Osteocyte (in vitro differentiated cells): ENCODE results near the gene PDZD2. TPM values are rescaled to one million over a fixed set of nuclear protein-coding genes. Genes with fewer than 3 reads are reported as not detected.

Experiments used
- DNase-seq: peaks from one replicate; pipeline ENCODE4 v3.0.0; 2021; ENCODE audit warnings: mixed read lengths; ENCODE audit not compliant: unreplicated experiment; ENCODE audit errors: extremely low spot score
- H3K27ac Mint-ChIP-seq: one replicate; pipeline ENCODE4 v1.8.0; 2021; ENCODE audit warnings: mild to moderate bottlenecking, mixed read lengths; ENCODE audit not compliant: unreplicated experiment
- H3K27me3 Mint-ChIP-seq: one replicate; pipeline ENCODE4 v1.8.0; 2021; ENCODE audit warnings: mixed read lengths; ENCODE audit not compliant: unreplicated experiment
- H3K36me3 Mint-ChIP-seq: one replicate; pipeline ENCODE4 v1.8.0; 2021; ENCODE audit warnings: mixed read lengths; ENCODE audit not compliant: unreplicated experiment
- H3K4me1 Mint-ChIP-seq: one replicate; pipeline ENCODE4 v1.8.0; 2021; ENCODE audit warnings: mixed read lengths; ENCODE audit not compliant: unreplicated experiment
- H3K4me3 Mint-ChIP-seq: one replicate; pipeline ENCODE4 v1.8.0; 2021; ENCODE audit warnings: mild to moderate bottlenecking, moderate library complexity, mixed read lengths; ENCODE audit not compliant: unreplicated experiment
- H3K9me3 Mint-ChIP-seq: one replicate; pipeline ENCODE4 v1.8.0; 2021; ENCODE audit warnings: mixed read lengths; ENCODE audit not compliant: unreplicated experiment
- total RNA-seq: library from RNA; stranded (reverse); gene quantifications from 2 replicates; pipeline ENCODE4 v1.2.1, GENCODE V29; 2021
- TF ChIP-seq, protein P1 (sequence below): fragments of 200-600 bp; sonication (generic); IDR thresholded peaks from 2 replicates; pipeline ENCODE4 v1.5.0; 2021; ENCODE audit warnings: antibody characterized with exemption, mild to moderate bottlenecking, moderate library complexity

PDZD2 gene
- total RNA-seq, 1 donor from 2014 or later: 2.3 TPM

DNA sequence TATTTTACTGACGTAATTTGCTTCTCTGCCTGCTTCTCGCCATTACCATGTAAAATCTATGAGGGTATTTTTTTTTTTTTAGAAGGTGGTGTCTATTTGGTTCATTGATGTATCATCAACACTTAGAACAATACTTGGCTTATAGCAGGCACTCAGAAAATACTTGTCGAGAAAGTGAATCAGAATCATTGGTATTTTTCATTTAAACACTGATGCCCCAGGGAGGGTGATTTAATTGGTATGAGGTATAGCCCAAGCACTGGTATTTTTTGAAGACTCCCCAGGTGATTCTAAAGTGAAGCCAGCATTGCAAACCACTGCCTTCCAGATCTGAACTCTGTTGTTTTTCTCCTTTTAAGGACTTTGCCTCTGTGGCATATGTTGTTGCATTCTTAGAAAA is 16.6 kb downstream of the PDZD2 start:
- peaks cover 44% of the 10 kb centered on the region for H3K27me3 Mint-ChIP-seq
- no peak for DNase-seq
- no peaks in the 10 kb centered on the region for H3K36me3 Mint-ChIP-seq
- no peaks in the 10 kb centered on the region for H3K4me1 Mint-ChIP-seq
- H3K9me3 Mint-ChIP-seq: no peaks in the 10 kb centered on the region
- no peak overlapping the region for H3K4me3 Mint-ChIP-seq
- TF ChIP-seq, protein P1, sequence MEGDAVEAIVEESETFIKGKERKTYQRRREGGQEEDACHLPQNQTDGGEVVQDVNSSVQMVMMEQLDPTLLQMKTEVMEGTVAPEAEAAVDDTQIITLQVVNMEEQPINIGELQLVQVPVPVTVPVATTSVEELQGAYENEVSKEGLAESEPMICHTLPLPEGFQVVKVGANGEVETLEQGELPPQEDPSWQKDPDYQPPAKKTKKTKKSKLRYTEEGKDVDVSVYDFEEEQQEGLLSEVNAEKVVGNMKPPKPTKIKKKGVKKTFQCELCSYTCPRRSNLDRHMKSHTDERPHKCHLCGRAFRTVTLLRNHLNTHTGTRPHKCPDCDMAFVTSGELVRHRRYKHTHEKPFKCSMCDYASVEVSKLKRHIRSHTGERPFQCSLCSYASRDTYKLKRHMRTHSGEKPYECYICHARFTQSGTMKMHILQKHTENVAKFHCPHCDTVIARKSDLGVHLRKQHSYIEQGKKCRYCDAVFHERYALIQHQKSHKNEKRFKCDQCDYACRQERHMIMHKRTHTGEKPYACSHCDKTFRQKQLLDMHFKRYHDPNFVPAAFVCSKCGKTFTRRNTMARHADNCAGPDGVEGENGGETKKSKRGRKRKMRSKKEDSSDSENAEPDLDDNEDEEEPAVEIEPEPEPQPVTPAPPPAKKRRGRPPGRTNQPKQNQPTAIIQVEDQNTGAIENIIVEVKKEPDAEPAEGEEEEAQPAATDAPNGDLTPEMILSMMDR: no peak
- H3K27ac Mint-ChIP-seq: no peak overlapping the region

DNA sequence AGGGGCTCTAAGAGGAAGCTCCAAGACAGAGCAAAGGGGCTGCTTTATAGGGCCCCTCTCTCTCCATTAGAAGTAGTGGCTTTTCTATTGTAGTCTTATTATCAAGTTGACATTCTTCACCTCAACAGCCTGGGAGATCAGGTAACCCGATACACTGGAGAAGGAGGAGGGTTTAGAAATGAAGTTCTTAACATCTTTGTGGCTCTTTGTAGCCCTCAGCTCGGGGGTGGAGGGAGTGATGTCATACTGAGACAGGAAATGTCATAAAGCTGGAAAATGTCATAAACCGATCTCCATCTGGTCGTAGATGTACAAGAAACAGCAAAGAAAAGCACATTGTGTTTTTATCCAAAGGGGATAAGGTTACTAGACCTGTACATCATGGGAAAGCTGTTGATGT is 17.9 kb downstream of the PDZD2 start:
- Mint-ChIP-seq H3K4me1 (no peaks in the 10 kb centered on the region), H3K4me3 (no peak overlapping the region), H3K27me3 (peaks cover 52% of the 10 kb centered on the region), H3K27ac (no peak overlapping the region), H3K9me3 (no peaks in the 10 kb centered on the region), H3K36me3 (no peaks in the 10 kb centered on the region)
- TF ChIP-seq, protein P1: no peak
- DNase-seq: no peak

DNA sequence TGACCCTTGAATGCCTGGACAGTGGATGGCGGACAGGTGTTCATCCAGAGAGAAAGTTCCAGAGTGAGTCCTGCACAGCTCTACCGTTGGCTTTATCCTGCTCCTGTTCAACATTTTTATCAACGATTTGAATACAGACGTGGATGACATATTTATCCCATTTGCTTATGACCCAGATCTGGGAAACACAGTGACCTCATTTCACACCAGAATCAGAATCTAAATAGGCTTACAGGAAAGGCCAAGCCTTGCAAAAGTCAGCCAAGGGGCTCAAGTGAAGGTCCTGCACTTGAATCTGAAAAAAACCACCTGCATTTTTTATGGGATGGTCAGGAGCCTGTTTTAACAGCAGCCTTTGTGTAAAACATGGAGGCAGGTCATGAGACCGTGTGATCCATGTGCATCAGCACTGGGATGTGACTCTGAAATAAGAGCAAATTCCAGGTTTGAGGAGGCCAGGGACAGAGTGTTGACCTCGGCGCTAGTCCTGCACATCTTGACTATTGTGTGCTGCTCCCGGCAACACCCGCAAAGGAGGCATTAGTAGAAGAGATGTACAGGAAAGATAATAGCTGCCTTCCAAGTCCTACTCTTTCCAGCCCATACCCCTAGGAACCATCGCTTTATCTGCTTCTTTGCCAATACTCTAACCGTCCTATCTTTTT is 18.5 kb downstream of the PDZD2 start:
- DNase-seq: no peak
- no peak overlapping the region for H3K4me3 Mint-ChIP-seq
- no peak overlapping the region for H3K27ac Mint-ChIP-seq
- TF ChIP-seq, protein P1: no peak
- H3K36me3 Mint-ChIP-seq: no peaks in the 10 kb centered on the region
- no peaks in the 10 kb centered on the region for H3K9me3 Mint-ChIP-seq
- H3K27me3 Mint-ChIP-seq: peaks cover 52% of the 10 kb centered on the region
- H3K4me1 Mint-ChIP-seq: no peaks in the 10 kb centered on the region

DNA sequence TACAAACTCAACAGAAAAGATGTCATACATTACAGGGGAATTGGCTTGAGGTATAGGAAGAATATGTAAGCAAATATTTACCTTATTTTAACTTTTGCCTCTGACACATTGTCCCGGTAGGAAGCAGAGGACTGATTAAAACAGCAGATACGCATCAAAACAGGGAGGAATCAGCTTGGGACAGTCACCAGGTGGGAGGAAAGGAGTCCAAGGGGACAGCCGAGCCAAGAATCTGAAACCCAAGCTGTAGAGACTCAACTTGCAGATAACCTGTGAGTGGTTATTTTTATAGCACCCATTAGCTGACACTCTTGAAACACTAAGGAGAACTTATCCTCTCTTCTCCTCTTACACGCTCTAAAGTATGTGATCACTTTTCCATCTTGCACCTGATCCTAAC is 22.3 kb downstream of the PDZD2 start:
- Mint-ChIP-seq H3K36me3 (no peaks in the 10 kb centered on the region), H3K9me3 (no peaks in the 10 kb centered on the region), H3K27ac (no peak overlapping the region), H3K4me3 (no peak overlapping the region), H3K27me3 (peaks cover 53% of the 10 kb centered on the region), H3K4me1 (no peaks in the 10 kb centered on the region)
- TF ChIP-seq, protein P1: no peak
- no peak for DNase-seq

DNA sequence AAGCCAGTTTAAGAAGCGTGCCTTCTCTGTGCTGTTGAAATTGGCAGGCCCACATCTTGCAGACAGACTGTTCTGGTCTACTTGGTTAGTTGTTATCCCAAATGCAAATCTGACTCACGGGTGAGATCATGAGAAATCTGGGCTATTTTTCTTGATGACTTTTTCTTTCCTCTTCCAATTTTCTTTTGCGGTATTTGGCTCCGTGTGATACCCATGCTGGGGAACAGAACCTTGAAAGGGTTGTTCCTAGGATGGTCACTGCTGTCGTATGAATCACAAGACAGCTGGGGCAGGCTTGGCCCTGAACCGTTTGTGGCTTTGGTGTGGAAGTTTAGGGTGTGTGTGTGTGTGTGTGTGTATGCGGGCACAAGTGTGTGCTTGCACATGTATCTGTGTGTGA is 24.6 kb downstream of the PDZD2 start:
- no peaks in the 10 kb centered on the region for H3K9me3 Mint-ChIP-seq
- H3K27ac Mint-ChIP-seq: no peak overlapping the region
- H3K36me3 Mint-ChIP-seq: no peaks in the 10 kb centered on the region
- H3K4me3 Mint-ChIP-seq: no peak overlapping the region
- no peaks in the 10 kb centered on the region for H3K4me1 Mint-ChIP-seq
- TF ChIP-seq, protein P1: no peak
- peaks cover 41% of the 10 kb centered on the region for H3K27me3 Mint-ChIP-seq
- DNase-seq: no peak
